HCT116 (cell line): ENCODE data around the gene FOXP1. TPM values are rescaled to one million over a fixed set of nuclear protein-coding genes. Genes with fewer than 3 reads are reported as not detected.

Experiments
- ATAC-seq: fragments of 200-7000 bp; cut with Tn5 transposase; 2 replicates; pipeline ENCODE4 v1.9.1; 2020; ENCODE audit warnings: mild to moderate bottlenecking, moderate library complexity
- BruUV-seq: library from RNA; stranded (reverse); fragments of 400-500 nt; replicated peaks from 2 replicates; lab custom pipeline; 2021; lab: Mats Ljungman, UMichigan
- CTCF ChIA-PET: fragments of 300-600 bp; sonication (Branson Sonifier 250); formaldehyde crosslinking; loops from one replicate; lab custom pipeline; 2021; ENCODE audit warnings: antibody characterized with exemption; lab: Charles Lee
- POLR2A ChIA-PET: fragments of 300-600, 350-600 bp; sonication (Branson Sonifier 250); formaldehyde crosslinking; loops from one replicate; lab custom pipeline; 2021; ENCODE audit warnings: antibody characterized with exemption; lab: Charles Lee
- RAD21 ChIA-PET, 2 experiments: fragments of 300-600 bp; sonication (Branson Sonifier 250); formaldehyde crosslinking; loops; one replicate each; lab custom pipeline; 2023; ENCODE audit warnings: low total read pairs in 2 of 2; ENCODE audit not compliant: uncharacterized antibody in 2 of 2, unreplicated experiment in 2 of 2, low non-redundant PET in 1 of 2; lab: Charles Lee
- DNase-seq: peaks from one replicate; pipeline ENCODE4 v3.0.0-alpha.2; 2010; ENCODE audit warnings: low read depth, low spot score
- H2AFZ ChIP-seq: fragments of 200-600 bp; shearing (Covaris generic), sonication (generic); 2 replicates; pipeline ENCODE4 v1.6.1; 2017; ENCODE audit warnings: low read depth, mixed run types, mixed read lengths, antibody characterized with exemption, low read length; ENCODE audit not compliant: poor library complexity, severe bottlenecking
- H3K27ac ChIP-seq: 2 replicates; pipeline ENCODE4 v1.5.1; 2012; ENCODE audit warnings: low read depth, low read length
- H3K27me3 ChIP-seq: fragments of 200-600 bp; sonication (generic); 2 replicates; pipeline ENCODE4 v1.6.1; 2016; ENCODE audit warnings: mixed run types, low read length, mixed read lengths; ENCODE audit not compliant: insufficient read depth
- H3K36me3 ChIP-seq, 2 experiments: fragments of 200-500 bp in 1 of 2; fragments of 200-600 bp in 1 of 2; sonication (Bioruptor generic) in 1 of 2; sonication (generic) in 1 of 2; 2 replicates each; pipeline versions ENCODE4 v1.5.1 to v1.6.1; 2014 to 2016; ENCODE audit warnings: low read length in 2 of 2, inconsistent platforms in 1 of 2, mixed read lengths in 1 of 2, mixed run types in 1 of 2; ENCODE audit not compliant: insufficient read depth in 2 of 2, control insufficient read depth in 1 of 2
- H3K4me1 ChIP-seq, 2 experiments: fragments of 200-600 bp in 1 of 2; sonication (generic) in 1 of 2; 2 replicates each; pipeline versions ENCODE4 v1.5.1 to v1.6.1; 2012 to 2017; ENCODE audit warnings: low read length in 2 of 2, inconsistent platforms in 1 of 2, mild to moderate bottlenecking in 1 of 2, mixed read lengths in 1 of 2, mixed run types in 1 of 2, moderate library complexity in 1 of 2; ENCODE audit not compliant: insufficient read depth in 2 of 2, control insufficient read depth in 1 of 2
- H3K4me2 ChIP-seq: fragments of 200-600 bp; sonication (generic); 2 replicates; pipeline ENCODE4 v1.6.1; 2017; ENCODE audit warnings: mixed run types, low read length, mixed read lengths
- H3K4me3 ChIP-seq, 2 experiments: fragments of 200-600 bp in 1 of 2; sonication (generic) in 1 of 2; replicated peaks in 1 of 2; 2 replicates each; pipeline ENCODE4 v1.5.1; 2011 to 2016; ENCODE audit warnings: low read length in 2 of 2, control low read depth in 1 of 2, low read depth in 1 of 2, mild to moderate bottlenecking in 1 of 2, mixed read lengths in 1 of 2, mixed run types in 1 of 2
- H3K79me2 ChIP-seq: fragments of 200-600 bp; sonication (generic); 2 replicates; pipeline ENCODE4 v1.6.1; 2017; ENCODE audit warnings: mild to moderate bottlenecking, mixed run types, low read length, moderate library complexity, mixed read lengths; ENCODE audit not compliant: insufficient read depth
- H3K9ac ChIP-seq: fragments of 200-600 bp; sonication (generic); 2 replicates; pipeline ENCODE4 v1.6.1; 2016; ENCODE audit warnings: low read length, mixed read lengths
- H3K9me2 ChIP-seq: fragments of 200-600 bp; sonication (generic), shearing (Covaris generic); 2 replicates; pipeline ENCODE4 v1.6.1; 2017; ENCODE audit warnings: mixed run types, mild to moderate bottlenecking, moderate library complexity; ENCODE audit not compliant: insufficient read depth
- H3K9me3 ChIP-seq, 2 experiments: fragments of 200-500 bp in 1 of 2; fragments of 200-600 bp in 1 of 2; sonication (Bioruptor generic) in 1 of 2; sonication (generic) in 1 of 2; 2 replicates each; pipeline ENCODE4 v1.6.1; 2014 to 2017; ENCODE audit warnings: low read length in 2 of 2, mixed read lengths in 2 of 2, inconsistent platforms in 1 of 2, low read depth in 1 of 2, mild to moderate bottlenecking in 1 of 2, mixed run types in 1 of 2, moderate library complexity in 1 of 2; ENCODE audit not compliant: control insufficient read depth in 1 of 2, insufficient read depth in 1 of 2
- H4K20me1 ChIP-seq: fragments of 200-600 bp; sonication (generic), shearing (Covaris generic); 2 replicates; pipeline ENCODE4 v1.6.1; 2017; ENCODE audit warnings: mixed run types, mild to moderate bottlenecking, moderate library complexity; ENCODE audit not compliant: insufficient read depth
- CBX3 ChIP-seq: IDR thresholded peaks from 2 replicates; pipeline ENCODE4 v1.6.1; 2012; ENCODE audit warnings: low read depth
- CEBPB ChIP-seq: IDR thresholded peaks from 2 replicates; pipeline ENCODE4 v1.6.1; 2012; ENCODE audit warnings: low read depth
- EGR1 ChIP-seq: IDR thresholded peaks from 2 replicates; pipeline ENCODE4 v1.6.1; 2012; ENCODE audit warnings: low read depth
- ELF1 ChIP-seq: IDR thresholded peaks from 2 replicates; pipeline ENCODE4 v1.6.1; 2012; ENCODE audit warnings: low read depth, borderline replicate concordance
- EZH2 ChIP-seq: fragments of 200-600 bp; sonication (generic); IDR thresholded peaks from 2 replicates; pipeline ENCODE4 v1.6.1; 2017; ENCODE audit warnings: antibody characterized with exemption, mixed run types
- FOSL1 ChIP-seq: IDR thresholded peaks from 2 replicates; pipeline ENCODE4 v1.6.1; 2012; ENCODE audit warnings: low read depth
- JUND ChIP-seq: IDR thresholded peaks from 2 replicates; pipeline ENCODE4 v1.6.1; 2012
- RAD21 ChIP-seq: IDR thresholded peaks from 2 replicates; pipeline ENCODE4 v1.6.1; 2012; ENCODE audit warnings: low read depth, mild to moderate bottlenecking
- REST ChIP-seq: IDR thresholded peaks from 2 replicates; pipeline ENCODE4 v1.6.1; 2012; ENCODE audit warnings: low read depth
- SIN3A ChIP-seq: IDR thresholded peaks from 2 replicates; pipeline ENCODE4 v1.6.1; 2012; ENCODE audit warnings: low read depth
- SP1 ChIP-seq: IDR thresholded peaks from 2 replicates; pipeline ENCODE4 v1.6.1; 2012; ENCODE audit warnings: low read depth
- SRF ChIP-seq: IDR thresholded peaks from 2 replicates; pipeline ENCODE4 v1.6.1; 2012; ENCODE audit warnings: low read depth
- TCF7L2 ChIP-seq: IDR thresholded peaks from 2 replicates; pipeline ENCODE4 v1.7.0; 2011; ENCODE audit warnings: borderline replicate concordance, inconsistent platforms; ENCODE audit not compliant: insufficient read depth, insufficient read length; ENCODE audit errors: extremely low read depth
- YY1 ChIP-seq: IDR thresholded peaks from 2 replicates; pipeline ENCODE4 v1.6.1; 2011; ENCODE audit warnings: low read length, low read depth, moderate library complexity, mild to moderate bottlenecking; ENCODE audit not compliant: insufficient replicate concordance; ENCODE audit errors: extremely low read depth
- ZBTB33 ChIP-seq: IDR thresholded peaks from 2 replicates; pipeline ENCODE4 v1.6.1; 2011; ENCODE audit warnings: mild to moderate bottlenecking, low read length, moderate library complexity; ENCODE audit not compliant: insufficient replicate concordance; ENCODE audit errors: extremely low read depth
- ZNF274 ChIP-seq: fragments of 200-500 bp; sonication (Bioruptor generic); IDR thresholded peaks from 2 replicates; pipeline ENCODE4 v1.6.1; 2014; ENCODE audit warnings: mild to moderate bottlenecking, low read depth, low read length, inconsistent platforms
- intact Hi-C: fragments of 100-400 bp; cut with micrococcal nuclease; formaldehyde crosslinking; loops from 2 replicates; pipeline ENCODE4 v1.10.0; 2022
- total RNA-seq: library from RNA; stranded (reverse); gene quantifications from one replicate; pipeline ENCODE4 v1.2.1, GENCODE V29; 2021; ENCODE audit not compliant: unreplicated experiment

FOXP1 gene
- total RNA-seq, 1 experiment from 2014 or later, result 11.4 TPM

GRCh38 chr3:71488882-71489281 lies 94.6 kb downstream of the FOXP1 start:
- H3K27me3 ChIP-seq, result no peaks in the 10 kb centered on the region
- H3K4me2 ChIP-seq, result no peak overlapping the region
- POLR2A ChIA-PET, result no interaction called here
- no peaks in the 10 kb centered on the region for H3K79me2 ChIP-seq
- no peaks in the 10 kb centered on the region for H4K20me1 ChIP-seq
- H3K9me3 ChIP-seq, result no peaks in the 10 kb centered on the region
- H3K9ac ChIP-seq, result no peak overlapping the region
- ATAC-seq, result no peak
- no peak for DNase-seq
- H3K4me3 ChIP-seq, result no peak overlapping the region
- TF ChIP-seq JUND (no peak), TCF7L2 (no peak), SIN3A (no peak), RAD21 (no peak), ZNF274 (no peak)
- RAD21 ChIA-PET, result no interaction called here
- BruUV-seq, result no TSS peak
- intact Hi-C loops, result no loop called here
- H3K9me2 ChIP-seq, result no peaks in the 10 kb centered on the region
- H3K4me1 ChIP-seq, result no peaks in the 10 kb centered on the region
- no peaks in the 10 kb centered on the region for H3K36me3 ChIP-seq
- no peak overlapping the region for H2AFZ ChIP-seq
- H3K27ac ChIP-seq, result no peak overlapping the region
- CTCF ChIA-PET, result no interaction called here

- no peak overlapping the region for H3K9ac ChIP-seq
- H3K4me2 ChIP-seq, result no peak overlapping the region
- RAD21 ChIA-PET, result no interaction called here
- CTCF ChIA-PET, result no interaction called here
- H3K4me3 ChIP-seq, result no peak overlapping the region
- no peaks in the 10 kb centered on the region for H3K4me1 ChIP-seq
- H2AFZ ChIP-seq, result no peak overlapping the region
- no peaks in the 10 kb centered on the region for H3K9me2 ChIP-seq
- no peaks in the 10 kb centered on the region for H4K20me1 ChIP-seq
- no peaks in the 10 kb centered on the region for H3K27me3 ChIP-seq
- no peaks in the 10 kb centered on the region for H3K36me3 ChIP-seq
- ATAC-seq, result no peak
- H3K79me2 ChIP-seq, result no peaks in the 10 kb centered on the region
- DNase-seq, result no peak
- BruUV-seq, result no TSS peak
- H3K9me3 ChIP-seq, result no peaks in the 10 kb centered on the region
- intact Hi-C loops, result no loop called here
- POLR2A ChIA-PET, result no interaction called here
- H3K27ac ChIP-seq, result no peak overlapping the region
- no peak for TF ChIP-seq EGR1
- no peak for TF ChIP-seq EZH2
- no peak for TF ChIP-seq REST
- no peak for TF ChIP-seq YY1
- no peak for TF ChIP-seq SRF
- no peak for TF ChIP-seq ELF1
- TF ChIP-seq CBX3, result no peak
- TF ChIP-seq CEBPB, result no peak
- no peak for TF ChIP-seq ZBTB33
- no peak for TF ChIP-seq FOSL1
- TF ChIP-seq SP1, result no peak
Observed at GRCh38 chr3:71488391-71488809, 95.1 kb downstream of the FOXP1 start.
